Dedifferentiated amniotic fluid mesenchymal stem cell (primary cell): Measurements from ENCODE around the gene GPX5.
"Not testable (repeated sequence)": the region's sequence is repeated elsewhere in the genome, so short reads cannot be mapped to it uniquely, and the experiment has no call there.

ENCODE experiments used
- DNase-seq: peaks from one replicate; pipeline ENCODE4 v3.0.0-alpha.2; 2016; ENCODE audit errors: extremely low spot score

GPX5 gene

GRCh38 chr6:28515676-28516075, 10.0 kb upstream of the GPX5 start, which contains the start of gene GPX6:
Gene GPX6 (minus strand): TSS chr6:28515793. CDS start chr6:28515743, 50 bp downstream.
- DNase-seq: no peak

- DNase-seq: no peak
Measured at GRCh38 chr6:28517964-28518363, 7.7 kb upstream of the GPX5 start.

GRCh38 chr6:28522594-28523240, 3.0 kb upstream of the GPX5 start:
- DNase-seq: no peak

GRCh38 chr6:28523241-28523622, 2.4 kb upstream of the GPX5 start:
- no peak for DNase-seq

GRCh38 chr6:28530777-28531176, 5.1 kb downstream of the GPX5 start:
- DNase-seq: no peak

GRCh38 chr6:28531479-28532128, 5.9 kb downstream of the GPX5 start:
- no peak for DNase-seq

GRCh38 chr6:28534306-28534705, 8.6 kb downstream of the GPX5 start:
- no peak for DNase-seq

GRCh38 chr6:28534875-28535274, 9.2 kb downstream of the GPX5 start:
- DNase-seq: no peak

GRCh38 chr6:28537065-28537464, 11.4 kb downstream of the GPX5 start:
- DNase-seq: no peak

- no peak for DNase-seq
Measured at GRCh38 chr6:28537509-28538140, 11.9 kb downstream of the GPX5 start.

GRCh38 chr6:28541996-28542395, 16.3 kb downstream of the GPX5 start:
- no peak for DNase-seq

- DNase-seq: peak; percentile 87
Measured at GRCh38 chr6:28542440-28543296, 17.0 kb downstream of the GPX5 start.

- DNase-seq: no peak
Measured at GRCh38 chr6:28543651-28544610, 18.2 kb downstream of the GPX5 start.

GRCh38 chr6:28545955-28546354, 20.3 kb downstream of the GPX5 start:
- DNase-seq: no peak

GRCh38 chr6:28547003-28547402, 21.3 kb downstream of the GPX5 start:
- DNase-seq: not testable (repeated sequence)

GRCh38 chr6:28551891-28552666, 26.4 kb downstream of the GPX5 start:
- DNase-seq: no peak

GRCh38 chr6:28553384-28553985, 27.8 kb downstream of the GPX5 start:
- no peak for DNase-seq

- DNase-seq: no peak
Measured at GRCh38 chr6:28553986-28554881, 28.6 kb downstream of the GPX5 start.

- DNase-seq: no peak
Measured at GRCh38 chr6:28555136-28555535, 29.5 kb downstream of the GPX5 start.
